Tibial nerve (tissue), 4 donors: ENCODE measurements around the gene PLSCR3. TPM values are rescaled to one million over a fixed set of nuclear protein-coding genes. Genes with fewer than 3 reads are reported as not detected.

Experiments used
- DNase-seq, 2 donors: peaks; one replicate each; pipeline ENCODE4 v3.0.0-alpha.2; 2019; ENCODE audit warnings: low spot score in 2 of 2
- H3K27ac ChIP-seq, 4 donors: fragments of 200-600 bp; sonication (generic) in 3 of 4; one replicate each; pipeline ENCODE4 v1.5.1; 2017 to 2019; ENCODE audit warnings: mild to moderate bottlenecking in 1 of 4
- H3K27me3 ChIP-seq, 2 donors: fragments of 200-600 bp; sonication (generic) in 1 of 2; one replicate each; pipeline versions ENCODE4 v1.5.1 to v1.6.0; 2017 to 2019
- H3K36me3 ChIP-seq, 3 donors: fragments of 200-600 bp; sonication (generic); one replicate each; pipeline ENCODE4 v1.5.1; 2018 to 2019
- H3K4me1 ChIP-seq, 4 donors: fragments of 200-600 bp; sonication (generic) in 3 of 4; one replicate each; pipeline ENCODE4 v1.5.1; 2017 to 2019
- H3K4me3 ChIP-seq, 4 donors: fragments of 200-600 bp; sonication (generic) in 3 of 4; one replicate each; pipeline ENCODE4 v1.5.1; 2017 to 2019; ENCODE audit warnings: mild to moderate bottlenecking in 1 of 4, moderate library complexity in 1 of 4
- H3K9me3 ChIP-seq, 4 donors: fragments of 200-600 bp; sonication (generic) in 3 of 4; one replicate each; pipeline ENCODE4 v1.5.1; 2017 to 2019
- CTCF ChIP-seq, 5 experiments: fragments of 200-600 bp in 3 of 5; fragments of 450-650 bp in 2 of 5; sonication (generic) in 3 of 5; IDR thresholded peaks; one replicate each; pipeline ENCODE4 v1.5.1; 2016 to 2019; ENCODE audit warnings: antibody characterized with exemption in 5 of 5, mild to moderate bottlenecking in 3 of 5, moderate library complexity in 2 of 5
- EP300 ChIP-seq, 2 donors: sonication (generic); formaldehyde crosslinking; IDR thresholded peaks; one replicate each; pipeline ENCODE4 v1.6.1; 2017; ENCODE audit warnings: antibody characterized with exemption in 2 of 2, mild to moderate bottlenecking in 1 of 2
- POLR2A ChIP-seq, 2 donors: fragments of 450-650 bp; IDR thresholded peaks; one replicate each; pipeline ENCODE4 v1.6.1; 2017; ENCODE audit warnings: antibody characterized with exemption in 2 of 2, mild to moderate bottlenecking in 2 of 2, moderate library complexity in 2 of 2
- WGBS, 2 donors: methylation state at CpG; one replicate each; pipeline ENCODE4 v1.1.5; 2018; 5-methylcytosine and 5-hydroxymethylcytosine counted together
- total RNA-seq, 4 donors: library from RNA; depleted of rRNA; stranded (reverse); fragments of >200 nt; gene quantifications; one replicate each; pipeline ENCODE4 v1.1.0, GENCODE V29; 2016

The PLSCR3 gene
- total RNA-seq, 4 donors from 2014 or later = 28.7 to 55.5 (median 42.9) TPM

- H3K27ac ChIP-seq = peak overlapping the region in 3 of 4 donors; percentile 90 to 96 (median 92)
- no peak for DNase-seq
- TF ChIP-seq EP300 (IDR thresholded peaks at IDR 0.05) (no peak), POLR2A (IDR thresholded peaks at IDR 0.05) (no peak)
Observed at GRCh38 chr17:7392696-7393612, 1.4 kb downstream of the PLSCR3 start.

GRCh38 chr17:7391307-7391706 lies 3.0 kb downstream of the PLSCR3 start:
- no peaks in the 10 kb centered on the region for H3K9me3 ChIP-seq
- H3K27me3 ChIP-seq = no peaks in the 10 kb centered on the region
- no peak for DNase-seq
- WGBS, 2 donors = 47 to 78% methylated on average over 2 of the region's 2 CpGs
- peak overlapping the region in 1 of 4 donors; percentile 28 for H3K27ac ChIP-seq
- H3K4me1 ChIP-seq = peaks cover 0 to 27% (median 15%) of the 10 kb centered on the region in 4 donors
- peaks cover 0 to 67% (median 0%) of the 10 kb centered on the region in 3 donors for H3K36me3 ChIP-seq
- no peak overlapping the region for H3K4me3 ChIP-seq
- TF ChIP-seq EP300 (IDR thresholded peaks at IDR 0.05) = no peak
- no peak for TF ChIP-seq CTCF (IDR thresholded peaks at IDR 0.05)
- no peak for TF ChIP-seq POLR2A (IDR thresholded peaks at IDR 0.05)

More at GRCh38 chr17:7392696-7393612, 1.4 kb downstream of the PLSCR3 start:
- H3K4me3 ChIP-seq = peak overlapping the region; percentile 77 to 95 (median 88)
- H3K36me3 ChIP-seq = peaks cover 0 to 51% (median 0%) of the 10 kb centered on the region in 3 donors
- no peaks in the 10 kb centered on the region for H3K9me3 ChIP-seq
- WGBS, 2 donors = 68% methylated on average over 39 to 42 of the region's 42 CpGs
- peaks cover 0 to 27% (median 15%) of the 10 kb centered on the region in 4 donors for H3K4me1 ChIP-seq
- no peaks in the 10 kb centered on the region for H3K27me3 ChIP-seq

- Histone ChIP-seq H3K27me3 (no peaks in the 10 kb centered on the region), H3K9me3 (no peaks in the 10 kb centered on the region), H3K27ac (no peak overlapping the region), H3K4me1 (peaks cover 0 to 23% (median 13%) of the 10 kb centered on the region in 4 donors), H3K36me3 (peaks cover 0 to 70% (median 0%) of the 10 kb centered on the region in 3 donors), H3K4me3 (no peak overlapping the region)
- 84 to 89% methylated on average over 19 of the region's 19 CpGs for WGBS, 2 donors
- DNase-seq = no peak
- TF ChIP-seq POLR2A (IDR thresholded peaks at IDR 0.05) (no peak), EP300 (IDR thresholded peaks at IDR 0.05) (no peak), CTCF (IDR thresholded peaks at IDR 0.05) (no peak)
Observed at GRCh38 chr17:7389924-7390910, 4.1 kb downstream of the PLSCR3 start.

GRCh38 chr17:7388856-7389255 lies 5.5 kb downstream of the PLSCR3 start:
- 94% methylated on average over 9 of the region's 10 CpGs; no CpG with 5 or more reads in 1 of the 2 donors for WGBS, 2 donors
- no peak for TF ChIP-seq CTCF (IDR thresholded peaks at IDR 0.05)
- TF ChIP-seq EP300 (IDR thresholded peaks at IDR 0.05) = no peak
- TF ChIP-seq POLR2A (IDR thresholded peaks at IDR 0.05) = no peak

GRCh38 chr17:7384489-7385081 lies 9.7 kb downstream of the PLSCR3 start:
- no peak for TF ChIP-seq POLR2A (IDR thresholded peaks at IDR 0.05)
- TF ChIP-seq EP300 (IDR thresholded peaks at IDR 0.05) = no peak
- TF ChIP-seq CTCF (IDR thresholded peaks at IDR 0.05) = no peak
- H3K4me1 ChIP-seq = peaks cover 0 to 40% (median 13%) of the 10 kb centered on the region in 4 donors
- H3K4me3 ChIP-seq = peak overlapping the region in 3 of 4 donors; percentile 48 to 60 (median 52)
- peak overlapping the region; percentile 55 to 86 (median 82) for H3K27ac ChIP-seq
- DNase-seq = no peak
- WGBS, 2 donors = 46 to 56% methylated on average over 16 to 20 of the region's 23 CpGs
- peaks cover 0 to 39% of the 10 kb centered on the region in 2 donors for H3K27me3 ChIP-seq
- H3K36me3 ChIP-seq = peaks cover 0 to 36% (median 0%) of the 10 kb centered on the region in 3 donors
- no peaks in the 10 kb centered on the region for H3K9me3 ChIP-seq

More at GRCh38 chr17:7388856-7389255, 5.5 kb downstream of the PLSCR3 start:
- Histone ChIP-seq H3K9me3 (no peaks in the 10 kb centered on the region), H3K4me1 (peaks cover 0 to 26% (median 14%) of the 10 kb centered on the region in 4 donors), H3K27me3 (no peaks in the 10 kb centered on the region), H3K27ac (no peak overlapping the region), H3K36me3 (peaks cover 0 to 70% (median 0%) of the 10 kb centered on the region in 3 donors), H3K4me3 (no peak overlapping the region)
- no peak for DNase-seq
